Activated CD8-positive, alpha-beta T cell treated with anti-CD3 and anti-CD28 coated beads, Interleukin-2, amount 10 ng/mL, durations not matched to agents 7 days and 5 days (primary cell): ENCODE data around the gene GNG8. TPM values are rescaled to one million over a fixed set of nuclear protein-coding genes. Genes with fewer than 3 reads are reported as not detected.

Experiments
- ATAC-seq: fragments of 150-1000 bp; cut with Tn5 transposase; one replicate; pipeline ENCODE4 v1.10.0; 2021; ENCODE audit warnings: moderate library complexity
- CTCF ChIA-PET: fragments of 350-600 bp; sonication (Branson Sonifier 250); formaldehyde crosslinking; loops from one replicate; lab custom pipeline; 2021; ENCODE audit warnings: antibody characterized with exemption; lab: Charles Lee
- POLR2A ChIA-PET: fragments of 350-600 bp; sonication (Branson Sonifier 250); formaldehyde crosslinking; loops from one replicate; lab custom pipeline; 2021; ENCODE audit warnings: antibody characterized with exemption; lab: Charles Lee
- DNase-seq: peaks from one replicate; pipeline ENCODE4 v3.0.0-alpha.2; 2020
- H3K27ac Mint-ChIP-seq: one replicate; pipeline ENCODE4 v1.8.0; 2021; ENCODE audit warnings: mild to moderate bottlenecking, mixed read lengths
- H3K27me3 Mint-ChIP-seq: one replicate; pipeline ENCODE4 v1.8.0; 2021; ENCODE audit warnings: low read depth, mixed read lengths
- H3K36me3 Mint-ChIP-seq: one replicate; pipeline ENCODE4 v1.8.0; 2021; ENCODE audit warnings: low read depth, mixed read lengths
- H3K4me1 Mint-ChIP-seq: one replicate; pipeline ENCODE4 v1.8.0; 2021; ENCODE audit warnings: low read depth, mixed read lengths
- H3K4me3 Mint-ChIP-seq: one replicate; pipeline ENCODE4 v1.8.0; 2021; ENCODE audit warnings: mild to moderate bottlenecking, mixed read lengths
- H3K9me3 Mint-ChIP-seq: one replicate; pipeline ENCODE4 v1.8.0; 2022; ENCODE audit warnings: mixed read lengths; ENCODE audit not compliant: insufficient read depth
- total RNA-seq, 2 experiments: library from RNA; stranded (reverse); gene quantifications; one replicate each; pipeline ENCODE4 v1.2.3, GENCODE V29; 2021

The GNG8 gene
- total RNA-seq, 2 experiments from 2014 or later, result not detected

- peaks cover 21% of the 10 kb centered on the region for H3K4me1 Mint-ChIP-seq
- H3K9me3 Mint-ChIP-seq, result no peaks in the 10 kb centered on the region
- ChIA-PET CTCF (interaction anchor here (0.8 to 7.6 kb wide), 27 partner anchors 12 to 197 kb away, joined by 3 to 350 read pairs (median 11); partner anchors contain the start of genes CALM3 and GNG8), POLR2A (interaction anchor here (1.0 to 3.8 kb wide), 6 partner anchors 31 to 131 kb away, joined by 3 to 26 read pairs (median 6); partner anchors contain the start of genes CALM3 and SLC1A5)
- peak overlapping the region; percentile 71 for H3K4me3 Mint-ChIP-seq
- H3K27me3 Mint-ChIP-seq, result peaks cover 24% of the 10 kb centered on the region
- DNase-seq, result no peak
- ATAC-seq, result no peak
- no peaks in the 10 kb centered on the region for H3K36me3 Mint-ChIP-seq
- H3K27ac Mint-ChIP-seq, result no peak overlapping the region
Observed at GRCh38 chr19:46660551-46661019, 24.6 kb upstream of the GNG8 start.

GRCh38 chr19:46660008-46660517 lies 24.1 kb upstream of the GNG8 start:
- Mint-ChIP-seq H3K4me3 (peak overlapping the region; percentile 49), H3K4me1 (peaks cover 21% of the 10 kb centered on the region), H3K27me3 (peaks cover 24% of the 10 kb centered on the region), H3K36me3 (no peaks in the 10 kb centered on the region), H3K9me3 (no peaks in the 10 kb centered on the region), H3K27ac (peak overlapping the region; percentile 57)
- DNase-seq (peak; percentile 24), ATAC-seq (no peak)
- ChIA-PET POLR2A (interaction anchor here (0.6 to 3.8 kb wide), 4 partner anchors 49 to 402 kb away, joined by 3 to 26 read pairs (median 4); partner anchors contain the start of gene CALM3), CTCF (interaction anchor here (1.0 to 7.6 kb wide), 4 partner anchors 43 to 130 kb away, joined by 3 to 350 read pairs (median 20); partner anchors contain the start of gene CALM3)

GRCh38 chr19:46659151-46660007 lies 23.4 kb upstream of the GNG8 start:
- ChIA-PET CTCF (interaction anchor here (1.0 to 7.6 kb wide), 3 partner anchors 42 to 129 kb away, joined by 3 to 350 read pairs (median 3); no protein-coding TSS in a partner anchor), POLR2A (interaction anchor here (0.5 to 3.8 kb wide), 8 partner anchors 48 to 700 kb away, joined by 3 to 26 read pairs (median 4); partner anchors contain the start of gene CALM3)
- peak overlapping the region; percentile 12 for H3K4me3 Mint-ChIP-seq
- H3K36me3 Mint-ChIP-seq, result no peaks in the 10 kb centered on the region
- peaks cover 24% of the 10 kb centered on the region for H3K27me3 Mint-ChIP-seq
- ATAC-seq (no peak), DNase-seq (peak; percentile 25)
- H3K4me1 Mint-ChIP-seq, result peaks cover 21% of the 10 kb centered on the region
- H3K9me3 Mint-ChIP-seq, result no peaks in the 10 kb centered on the region
- H3K27ac Mint-ChIP-seq, result peak overlapping the region; percentile 5

DNA sequence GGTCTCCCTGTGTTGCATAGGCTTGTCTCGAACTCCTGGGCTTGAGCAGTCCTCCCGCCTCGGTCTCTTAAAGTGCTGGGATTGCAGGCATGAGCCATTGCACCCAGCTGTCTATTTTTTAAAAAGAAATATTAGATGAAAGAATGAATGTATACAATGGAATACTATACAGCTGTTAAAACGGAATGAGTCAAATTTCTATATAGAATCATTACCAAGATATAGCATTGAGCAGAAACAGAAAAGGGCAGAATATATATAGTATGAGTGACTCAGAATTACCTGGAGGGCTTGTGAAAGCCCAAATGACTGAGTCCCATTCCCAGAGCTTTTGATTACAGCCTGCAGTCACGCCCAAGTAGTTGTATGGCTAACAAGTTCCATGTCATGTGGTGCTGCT lies 20.5 kb upstream of the GNG8 start:
- H3K4me1 Mint-ChIP-seq, result peaks cover 13% of the 10 kb centered on the region
- POLR2A ChIA-PET, result no interaction called here
- ATAC-seq (no peak), DNase-seq (no peak)
- H3K27ac Mint-ChIP-seq, result no peak overlapping the region
- H3K4me3 Mint-ChIP-seq, result no peak overlapping the region
- no peaks in the 10 kb centered on the region for H3K9me3 Mint-ChIP-seq
- H3K36me3 Mint-ChIP-seq, result no peaks in the 10 kb centered on the region
- H3K27me3 Mint-ChIP-seq, result peaks cover 23% of the 10 kb centered on the region
- CTCF ChIA-PET, result no interaction called here

DNA sequence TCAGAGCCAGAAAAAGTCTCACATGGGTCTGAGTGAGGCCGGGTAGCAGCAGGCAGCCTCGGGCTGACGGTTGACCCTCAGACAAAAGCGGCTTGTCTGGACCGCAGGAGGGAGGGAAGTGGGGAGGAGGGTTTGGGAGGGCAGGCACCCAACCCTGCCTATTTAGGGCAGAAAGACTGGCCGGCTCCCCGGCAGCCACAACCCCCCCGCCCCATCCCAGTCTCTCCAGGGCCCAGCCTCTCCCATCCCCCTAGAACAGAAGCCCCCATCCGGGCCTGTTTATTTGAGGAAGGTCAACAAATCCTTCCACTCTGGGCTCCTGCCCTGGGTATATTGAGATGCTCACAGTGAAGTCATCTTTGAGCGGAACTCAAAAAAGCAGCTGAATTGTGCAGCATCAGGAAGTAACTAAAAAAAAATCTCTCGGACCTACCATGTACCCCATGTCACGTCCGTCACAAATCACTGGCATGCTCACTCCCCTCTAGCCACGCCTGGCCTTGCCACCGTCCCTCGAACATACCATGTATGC lies 18.7 kb upstream of the GNG8 start:
- DNase-seq (no peak), ATAC-seq (no peak)
- Mint-ChIP-seq H3K4me3 (no peak overlapping the region), H3K9me3 (no peaks in the 10 kb centered on the region), H3K27me3 (peaks cover 30% of the 10 kb centered on the region), H3K36me3 (no peaks in the 10 kb centered on the region), H3K27ac (no peak overlapping the region), H3K4me1 (peaks cover 3% of the 10 kb centered on the region)
- ChIA-PET POLR2A (no interaction called here), CTCF (no interaction called here)

- ChIA-PET POLR2A (no interaction called here), CTCF (no interaction called here)
- no peak overlapping the region for H3K27ac Mint-ChIP-seq
- H3K36me3 Mint-ChIP-seq, result peaks cover 6% of the 10 kb centered on the region
- no peaks in the 10 kb centered on the region for H3K9me3 Mint-ChIP-seq
- ATAC-seq (no peak), DNase-seq (no peak)
- peaks cover 38% of the 10 kb centered on the region for H3K27me3 Mint-ChIP-seq
- H3K4me1 Mint-ChIP-seq, result peaks cover 7% of the 10 kb centered on the region
- no peak overlapping the region for H3K4me3 Mint-ChIP-seq
Observed at GRCh38 chr19:46650445-46650844, 14.4 kb upstream of the GNG8 start.

GRCh38 chr19:46648961-46649960 lies 13.3 kb upstream of the GNG8 start:
- Mint-ChIP-seq H3K4me3 (no peak overlapping the region), H3K27ac (no peak overlapping the region), H3K27me3 (peaks cover 42% of the 10 kb centered on the region), H3K36me3 (peaks cover 6% of the 10 kb centered on the region), H3K9me3 (no peaks in the 10 kb centered on the region), H3K4me1 (peaks cover 7% of the 10 kb centered on the region)
- DNase-seq (no peak), ATAC-seq (no peak)
- CTCF ChIA-PET, result interaction anchor here (0.7 to 1.0 kb wide), 2 partner anchors 33 to 35 kb away, joined by 3 to 4 read pairs; no protein-coding TSS in a partner anchor
- POLR2A ChIA-PET, result no interaction called here

DNA sequence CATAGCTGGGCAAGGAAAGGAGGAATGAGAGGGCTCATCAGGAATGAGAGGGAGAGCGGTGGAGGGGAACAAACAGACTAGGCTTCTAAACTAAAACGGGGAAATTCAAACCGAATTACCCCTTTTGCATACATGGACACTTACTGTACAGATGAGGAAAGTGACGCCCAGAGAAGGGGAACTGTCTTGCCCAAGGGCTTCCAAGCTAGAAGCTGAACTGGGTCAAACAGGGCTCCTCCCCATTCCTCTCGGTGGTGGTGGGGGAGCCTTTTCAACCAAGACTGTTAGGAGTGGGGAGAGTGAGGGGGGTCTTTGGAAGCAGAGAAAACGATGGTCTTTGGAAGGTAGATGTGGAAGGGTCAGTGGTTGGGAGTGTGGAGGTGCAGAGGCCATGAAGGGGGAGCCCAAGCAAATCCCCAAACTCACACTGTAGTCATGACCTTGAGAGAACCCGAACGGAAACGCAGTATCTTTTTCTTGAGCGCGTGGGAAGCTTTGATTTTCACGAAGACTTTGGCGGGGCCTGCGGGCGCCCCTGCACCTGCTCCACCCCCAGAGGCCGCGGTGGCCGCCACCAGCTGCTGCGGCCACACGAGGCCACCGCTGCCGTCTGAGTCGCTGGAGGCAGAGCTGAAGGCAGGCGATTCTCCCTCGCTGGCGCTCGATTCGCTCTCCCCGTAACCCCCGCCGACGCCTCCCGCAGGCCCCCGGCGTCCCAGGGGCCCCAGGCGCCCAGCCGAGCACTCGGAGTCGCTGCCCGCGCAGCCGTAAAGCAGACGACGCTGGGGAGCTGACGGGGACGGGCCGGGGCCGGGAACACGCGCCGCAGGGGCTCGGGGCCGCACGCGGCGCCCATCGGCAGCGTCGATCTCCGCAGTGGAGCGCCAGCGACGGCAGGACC lies 12.3 kb upstream of the GNG8 start:
- Mint-ChIP-seq H3K4me3 (no peak overlapping the region), H3K27ac (peak overlapping the region; percentile 6), H3K9me3 (no peaks in the 10 kb centered on the region), H3K27me3 (peaks cover 39% of the 10 kb centered on the region), H3K36me3 (peaks cover 6% of the 10 kb centered on the region), H3K4me1 (peaks cover 7% of the 10 kb centered on the region)
- ChIA-PET POLR2A (no interaction called here), CTCF (interaction anchor here (0.7 to 1.2 kb wide), 3 partner anchors 13 to 34 kb away, joined by 3 to 5 read pairs (median 4); partner anchors contain the start of gene DACT3)
- DNase-seq (no peak), ATAC-seq (peak; percentile 15)

DNA sequence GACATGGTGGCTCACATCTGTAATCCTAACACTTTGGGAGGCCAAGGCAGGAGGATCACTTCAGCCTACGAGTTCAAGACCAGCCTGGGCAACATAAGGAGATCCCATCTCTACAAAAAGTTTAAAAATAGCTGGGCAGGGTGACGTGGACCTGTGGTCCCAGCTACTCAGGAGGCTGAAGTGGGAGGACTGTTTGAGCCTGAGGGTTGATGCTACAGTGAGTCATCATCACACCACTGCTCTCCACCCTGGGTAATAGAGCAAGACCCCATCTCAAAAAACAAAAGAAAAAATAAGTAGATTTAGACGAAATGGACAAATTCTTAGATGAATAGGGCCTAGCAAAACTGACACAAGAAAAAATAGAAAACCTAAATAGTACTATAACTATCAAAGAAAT lies 10.4 kb upstream of the GNG8 start:
- ChIA-PET POLR2A (interaction anchor here (0.6 kb wide), 1 partner anchor 75 kb away, joined by 3 read pairs; no protein-coding TSS in a partner anchor), CTCF (interaction anchor here (0.6 to 1.3 kb wide), 2 partner anchors 15 to 107 kb away, joined by 3 to 4 read pairs; no protein-coding TSS in a partner anchor)
- no peak overlapping the region for H3K4me3 Mint-ChIP-seq
- no peaks in the 10 kb centered on the region for H3K9me3 Mint-ChIP-seq
- DNase-seq, result no peak
- ATAC-seq, result no peak
- peaks cover 6% of the 10 kb centered on the region for H3K36me3 Mint-ChIP-seq
- no peak overlapping the region for H3K27ac Mint-ChIP-seq
- H3K4me1 Mint-ChIP-seq, result peaks cover 7% of the 10 kb centered on the region
- peaks cover 43% of the 10 kb centered on the region for H3K27me3 Mint-ChIP-seq

- no peak overlapping the region for H3K4me3 Mint-ChIP-seq
- no peak for DNase-seq
- ChIA-PET CTCF (no interaction called here), POLR2A (interaction anchor here (0.9 kb wide), 1 partner anchor 79 kb away, joined by 3 read pairs; no protein-coding TSS in a partner anchor)
- H3K9me3 Mint-ChIP-seq, result no peaks in the 10 kb centered on the region
- peaks cover 13% of the 10 kb centered on the region for H3K4me1 Mint-ChIP-seq
- H3K27ac Mint-ChIP-seq, result no peak overlapping the region
- H3K27me3 Mint-ChIP-seq, result peaks cover 37% of the 10 kb centered on the region
- ATAC-seq, result no peak
- H3K36me3 Mint-ChIP-seq, result peaks cover 6% of the 10 kb centered on the region
Observed at GRCh38 chr19:46644720-46645119, 8.7 kb upstream of the GNG8 start.
